PC-3 (cell line): Measurements from ENCODE around the gene ZNF330. TPM values are rescaled to one million over a fixed set of nuclear protein-coding genes. Genes with fewer than 3 reads are reported as not detected.

ENCODE experiments used
- ATAC-seq: fragments of 200-7000 bp; cut with Tn5 transposase; 2 replicates; pipeline ENCODE4 v1.9.1; 2020; ENCODE audit warnings: mild to moderate bottlenecking, moderate library complexity
- BruUV-seq: library from RNA; stranded (reverse); fragments of 400-500 nt; replicated peaks from 2 replicates; lab custom pipeline; 2021; lab: Mats Ljungman, UMichigan
- CTCF ChIA-PET: fragments of 300-600 bp; sonication (Branson Sonifier 250); formaldehyde crosslinking; loops from one replicate; lab custom pipeline; 2022; ENCODE audit warnings: antibody characterized with exemption; lab: Charles Lee
- POLR2A ChIA-PET: fragments of 300-600 bp; sonication (Branson Sonifier 250); formaldehyde crosslinking; loops from one replicate; lab custom pipeline; 2022; ENCODE audit warnings: antibody characterized with exemption; ENCODE audit not compliant: unreplicated experiment; lab: Charles Lee
- DNase-seq: peaks from one replicate; pipeline ENCODE4 v3.0.0-alpha.2; 2015
- H2AFZ ChIP-seq: fragments of 300-600 bp; sonication (generic); 2 replicates; pipeline ENCODE4 v1.6.0; 2016; ENCODE audit warnings: antibody characterized with exemption, low read length
- H3F3A ChIP-seq: fragments of 300-600 bp; sonication (generic); one replicate; pipeline ENCODE4 v1.6.0; 2017; ENCODE audit warnings: antibody characterized with exemption, low read length, control low read depth, mild to moderate bottlenecking; ENCODE audit not compliant: unreplicated experiment
- H3K27ac ChIP-seq: fragments of 300-600 bp; sonication (generic); 2 replicates; pipeline ENCODE4 v1.5.1; 2016; ENCODE audit warnings: mild to moderate bottlenecking, low read length
- H3K27me3 ChIP-seq: fragments of 300-600 bp; sonication (generic); 2 replicates; pipeline ENCODE4 v1.6.1; 2016; ENCODE audit warnings: low read length, mixed read lengths
- H3K36me3 ChIP-seq: fragments of 300-600 bp; sonication (generic); 2 replicates; pipeline ENCODE4 v1.6.1; 2016; ENCODE audit warnings: low read depth, mixed run types, low read length, mixed read lengths
- H3K4me1 ChIP-seq: fragments of 300-600 bp; sonication (generic); 2 replicates; pipeline ENCODE4 v1.5.1; 2016; ENCODE audit warnings: low read length; ENCODE audit not compliant: insufficient read depth
- H3K4me2 ChIP-seq: fragments of 300-600 bp; sonication (generic); 2 replicates; pipeline ENCODE4 v1.6.0; 2016; ENCODE audit warnings: low read length
- H3K4me3 ChIP-seq: fragments of 300-600 bp; sonication (generic); 2 replicates; pipeline ENCODE4 v1.5.1; 2016; ENCODE audit warnings: mild to moderate bottlenecking, low read length, mixed read lengths
- H3K79me2 ChIP-seq: fragments of 300-600 bp; sonication (generic); 2 replicates; pipeline ENCODE4 v1.6.1; 2017; ENCODE audit warnings: low read length, mixed read lengths
- H3K9ac ChIP-seq: fragments of 300-600 bp; sonication (generic); 2 replicates; pipeline ENCODE4 v1.6.0; 2016; ENCODE audit warnings: mild to moderate bottlenecking, low read length
- H3K9me2 ChIP-seq: fragments of 300-600 bp; sonication (generic); replicated peaks from 2 replicates; pipeline ENCODE4 v1.6.1; 2016; ENCODE audit warnings: mixed run types, low read length, mixed read lengths
- H3K9me3 ChIP-seq: fragments of 300-600 bp; sonication (generic); 2 replicates; pipeline ENCODE4 v1.6.1; 2016; ENCODE audit warnings: low read length, mixed read lengths
- H4K20me1 ChIP-seq: fragments of 300-600 bp; sonication (generic); 2 replicates; pipeline ENCODE4 v1.6.1; 2016; ENCODE audit warnings: low read length, mixed read lengths
- CTCF ChIP-seq: fragments of 300-600 bp; sonication (generic); conservative IDR thresholded peaks from 2 replicates; pipeline ENCODE4 v1.5.1; 2017; ENCODE audit warnings: antibody characterized with exemption, low read depth, mild to moderate bottlenecking, low read length
- EZH2 ChIP-seq: fragments of 300-600 bp; sonication (generic); IDR thresholded peaks from one replicate; pipeline ENCODE4 v1.6.1; 2017; ENCODE audit warnings: antibody characterized with exemption, mild to moderate bottlenecking, low read length; ENCODE audit not compliant: unreplicated experiment
- EZH2phosphoT487 ChIP-seq: fragments of 300-600 bp; sonication (generic); IDR thresholded peaks from 2 replicates; pipeline ENCODE4 v1.6.1; 2018; ENCODE audit warnings: mild to moderate bottlenecking, antibody characterized with exemption, low read length, borderline replicate concordance
- intact Hi-C: fragments of 100-400 bp; cut with micrococcal nuclease; formaldehyde crosslinking; loops from 2 replicates; pipeline ENCODE4 v1.9.0; 2023
- total RNA-seq: library from RNA; depleted of rRNA; stranded (reverse); fragments of >200 nt; gene quantifications from 2 replicates; pipeline ENCODE4 v1.2.3, GENCODE V29; 2014

ZNF330 gene
- total RNA-seq, 1 experiment from 2014 or later, result 44.4 TPM

- peak; percentile 8 for DNase-seq
- Histone ChIP-seq H3K4me3 (no peak overlapping the region), H3K79me2 (no peaks in the 10 kb centered on the region), H4K20me1 (no peaks in the 10 kb centered on the region), H3K4me1 (0 out of 2 replicates have a peak, but pooled peaks cover 4% of the 10 kb centered on the region), H3K4me2 (no peak overlapping the region), H3F3A (no peaks in the 10 kb centered on the region), H2AFZ (no peak overlapping the region), H3K27me3 (0 out of 2 replicates have a peak, but pooled peaks cover 4% of the 10 kb centered on the region), H3K9ac (no peak overlapping the region), H3K27ac (no peak overlapping the region), H3K9me2 (no peaks in the 10 kb centered on the region), H3K36me3 (no peaks in the 10 kb centered on the region), H3K9me3 (no peaks in the 10 kb centered on the region)
- ChIA-PET POLR2A (no interaction called here), CTCF (no interaction called here)
- intact Hi-C loops, result no loop called here
- no peak for ATAC-seq
- TF ChIP-seq EZH2, result no peak
- TF ChIP-seq CTCF, result peak; percentile 48
- BruUV-seq, result no TSS peak
Observed at GRCh38 chr4:141254326-141254725, 33.6 kb downstream of the ZNF330 start.

GRCh38 chr4:141255016-141255415 lies 34.3 kb downstream of the ZNF330 start:
- no peak overlapping the region for H2AFZ ChIP-seq
- H3K79me2 ChIP-seq, result no peaks in the 10 kb centered on the region
- ATAC-seq (no peak), DNase-seq (peak; percentile 32)
- 0 out of 2 replicates have a peak, but pooled peaks cover 4% of the 10 kb centered on the region for H3K4me1 ChIP-seq
- H4K20me1 ChIP-seq, result no peaks in the 10 kb centered on the region
- BruUV-seq, result no TSS peak
- POLR2A ChIA-PET, result no interaction called here
- CTCF ChIA-PET, result no interaction called here
- no peaks in the 10 kb centered on the region for H3K9me2 ChIP-seq
- H3K4me2 ChIP-seq, result no peak overlapping the region
- intact Hi-C loops, result no loop called here
- no peak overlapping the region for H3K9ac ChIP-seq
- H3K9me3 ChIP-seq, result no peaks in the 10 kb centered on the region
- H3K27me3 ChIP-seq, result 0 out of 2 replicates have a peak, but pooled peaks cover 4% of the 10 kb centered on the region
- H3F3A ChIP-seq, result no peaks in the 10 kb centered on the region
- no peak for TF ChIP-seq EZH2phosphoT487
- TF ChIP-seq EZH2, result no peak
- no peak for TF ChIP-seq CTCF
- H3K27ac ChIP-seq, result no peak overlapping the region
- no peak overlapping the region for H3K4me3 ChIP-seq
- H3K36me3 ChIP-seq, result no peaks in the 10 kb centered on the region

GRCh38 chr4:141258558-141258957 lies 37.9 kb downstream of the ZNF330 start:
- Histone ChIP-seq H3K79me2 (no peaks in the 10 kb centered on the region), H3K4me1 (0 out of 2 replicates have a peak, but pooled peaks cover 4% of the 10 kb centered on the region), H3K4me2 (no peak overlapping the region), H3F3A (no peaks in the 10 kb centered on the region), H3K9me2 (no peaks in the 10 kb centered on the region), H4K20me1 (no peaks in the 10 kb centered on the region), H3K27me3 (0 out of 2 replicates have a peak, but pooled peaks cover 4% of the 10 kb centered on the region), H2AFZ (no peak overlapping the region), H3K27ac (no peak overlapping the region), H3K36me3 (no peaks in the 10 kb centered on the region), H3K9ac (no peak overlapping the region), H3K4me3 (no peak overlapping the region), H3K9me3 (no peaks in the 10 kb centered on the region)
- ChIA-PET CTCF (no interaction called here), POLR2A (no interaction called here)
- ATAC-seq (no peak), DNase-seq (no peak)
- peak; percentile 28; the same call in 1 of the 2 replicates for TF ChIP-seq CTCF
- no peak for TF ChIP-seq EZH2
- TF ChIP-seq EZH2phosphoT487, result no peak
- intact Hi-C loops, result no loop called here
- no TSS peak for BruUV-seq
